Measurements from ENCODE around the gene TMEM259. TPM values are rescaled to one million over a fixed set of nuclear protein-coding genes. Genes with fewer than 3 reads are reported as not detected.

TMEM259 gene
- total and polyA plus RNA-seq, 2 of the 13 experiments (the other 11 are each of a cell fraction or from before 2014, with no cell fraction given) = 64.7 to 164 TPM

- TF ChIP-seq DZIP1 (CRISPR knock-in tag; IDR thresholded peaks at IDR 0.05) (no peak), TARDBP (CRISPR knock-in tag; IDR thresholded peaks at IDR 0.05) (peak; percentile 97), NFE2L2 (IDR thresholded peaks at IDR 0.05; ENCODE audit: low read length) (no peak), SIN3A (IDR thresholded peaks at IDR 0.05; ENCODE audit: borderline replicate concordance, low read depth, low read length) (no peak), KMT2A (CRISPR knock-in tag; IDR thresholded peaks at IDR 0.05) (peak; percentile 68; the same call in 1 of the 2 replicates), ZNF572 (CRISPR knock-in tag; IDR thresholded peaks at IDR 0.05) (peak; percentile 52; the same call in 1 of the 2 replicates), ZNF296 (CRISPR knock-in tag; conservative IDR thresholded peaks at IDR 0.05) (peak; percentile 83; the same call in 1 of the 2 replicates), ZNF207 (IDR thresholded peaks at IDR 0.05; ENCODE audit: borderline replicate concordance) (no peak), ZNF556 (CRISPR knock-in tag; IDR thresholded peaks at IDR 0.05; ENCODE audit: borderline replicate concordance) (peak; percentile 56; the same call in 1 of the 2 replicates), ZNF281 (CRISPR knock-in tag; IDR thresholded peaks at IDR 0.05; ENCODE audit: borderline replicate concordance) (peak; percentile 100), ZMYM2 (CRISPR knock-in tag; IDR thresholded peaks at IDR 0.05) (peak; percentile 62; the same call in 1 of the 2 replicates), NFIC (IDR thresholded peaks at IDR 0.05; ENCODE audit: low read length) (no peak)
- TF ChIP-seq, protein P1, sequence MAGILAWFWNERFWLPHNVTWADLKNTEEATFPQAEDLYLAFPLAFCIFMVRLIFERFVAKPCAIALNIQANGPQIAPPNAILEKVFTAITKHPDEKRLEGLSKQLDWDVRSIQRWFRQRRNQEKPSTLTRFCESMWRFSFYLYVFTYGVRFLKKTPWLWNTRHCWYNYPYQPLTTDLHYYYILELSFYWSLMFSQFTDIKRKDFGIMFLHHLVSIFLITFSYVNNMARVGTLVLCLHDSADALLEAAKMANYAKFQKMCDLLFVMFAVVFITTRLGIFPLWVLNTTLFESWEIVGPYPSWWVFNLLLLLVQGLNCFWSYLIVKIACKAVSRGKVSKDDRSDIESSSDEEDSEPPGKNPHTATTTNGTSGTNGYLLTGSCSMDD (CRISPR knock-in tag; IDR thresholded peaks at IDR 0.05) = no peak
- TF ChIP-seq, protein P2, sequence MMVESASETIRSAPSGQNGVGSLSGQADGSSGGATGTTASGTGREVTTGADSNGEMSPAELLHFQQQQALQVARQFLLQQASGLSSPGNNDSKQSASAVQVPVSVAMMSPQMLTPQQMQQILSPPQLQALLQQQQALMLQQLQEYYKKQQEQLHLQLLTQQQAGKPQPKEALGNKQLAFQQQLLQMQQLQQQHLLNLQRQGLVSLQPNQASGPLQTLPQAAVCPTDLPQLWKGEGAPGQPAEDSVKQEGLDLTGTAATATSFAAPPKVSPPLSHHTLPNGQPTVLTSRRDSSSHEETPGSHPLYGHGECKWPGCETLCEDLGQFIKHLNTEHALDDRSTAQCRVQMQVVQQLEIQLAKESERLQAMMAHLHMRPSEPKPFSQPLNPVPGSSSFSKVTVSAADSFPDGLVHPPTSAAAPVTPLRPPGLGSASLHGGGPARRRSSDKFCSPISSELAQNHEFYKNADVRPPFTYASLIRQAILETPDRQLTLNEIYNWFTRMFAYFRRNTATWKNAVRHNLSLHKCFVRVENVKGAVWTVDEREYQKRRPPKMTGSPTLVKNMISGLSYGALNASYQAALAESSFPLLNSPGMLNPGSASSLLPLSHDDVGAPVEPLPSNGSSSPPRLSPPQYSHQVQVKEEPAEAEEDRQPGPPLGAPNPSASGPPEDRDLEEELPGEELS (CRISPR knock-in tag; IDR thresholded peaks at IDR 0.05) = peak; percentile 63
- TF ChIP-seq, protein P3, sequence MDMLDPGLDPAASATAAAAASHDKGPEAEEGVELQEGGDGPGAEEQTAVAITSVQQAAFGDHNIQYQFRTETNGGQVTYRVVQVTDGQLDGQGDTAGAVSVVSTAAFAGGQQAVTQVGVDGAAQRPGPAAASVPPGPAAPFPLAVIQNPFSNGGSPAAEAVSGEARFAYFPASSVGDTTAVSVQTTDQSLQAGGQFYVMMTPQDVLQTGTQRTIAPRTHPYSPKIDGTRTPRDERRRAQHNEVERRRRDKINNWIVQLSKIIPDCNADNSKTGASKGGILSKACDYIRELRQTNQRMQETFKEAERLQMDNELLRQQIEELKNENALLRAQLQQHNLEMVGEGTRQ (IDR thresholded peaks at IDR 0.05; ENCODE audit: low read depth, low read length) = no peak
- TF ChIP-seq, protein P3 (CRISPR knock-in tag; IDR thresholded peaks at IDR 0.05; ENCODE audit: borderline replicate concordance) = no peak
Measured at GRCh38 chr19:980133-980998, 40.6 kb downstream of the TMEM259 start (continued).

All from HepG2 (cell line).